Measurements from ENCODE around the gene ARPC5L.

Gene ARPC5L

DNA sequence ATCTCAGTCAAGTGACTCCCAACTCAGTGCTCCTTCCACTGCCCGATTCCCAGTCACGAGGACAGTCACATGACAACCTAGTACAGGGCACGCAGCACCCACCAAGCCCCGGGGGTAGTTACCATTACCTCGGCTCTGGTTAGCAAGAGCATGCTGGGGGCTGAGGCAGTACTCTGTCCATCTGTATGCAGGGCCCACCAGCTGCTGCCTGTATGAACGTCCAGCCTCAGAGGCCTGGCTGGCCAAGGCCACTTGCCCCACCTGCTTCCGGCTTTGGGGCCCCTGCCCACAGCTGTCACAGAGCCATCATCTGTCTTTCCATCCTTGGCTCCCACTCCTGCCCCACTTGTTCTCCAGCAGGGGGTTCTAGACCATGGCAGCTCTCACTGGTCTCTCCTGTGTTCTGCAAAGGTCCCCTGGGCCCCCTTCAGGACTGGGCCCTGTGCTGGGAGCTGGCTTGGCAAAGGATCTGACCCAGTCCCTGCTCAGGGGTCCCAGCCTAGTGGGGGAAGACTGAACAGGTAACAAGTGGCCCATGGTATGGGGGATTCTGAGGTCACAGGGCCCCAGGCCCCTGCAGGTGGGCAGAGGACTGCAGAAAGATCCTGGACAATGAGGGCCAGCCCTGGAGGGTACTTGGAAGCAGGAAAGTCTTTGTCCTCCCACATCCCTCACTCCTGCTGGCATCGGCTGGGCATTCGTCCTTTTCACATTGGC, 3.4 kb upstream of the ARPC5L start:
- H3K4me3 ChIP-seq (ENCODE audit: low read length) = no peak overlapping the region
- TF ChIP-seq, protein P1, sequence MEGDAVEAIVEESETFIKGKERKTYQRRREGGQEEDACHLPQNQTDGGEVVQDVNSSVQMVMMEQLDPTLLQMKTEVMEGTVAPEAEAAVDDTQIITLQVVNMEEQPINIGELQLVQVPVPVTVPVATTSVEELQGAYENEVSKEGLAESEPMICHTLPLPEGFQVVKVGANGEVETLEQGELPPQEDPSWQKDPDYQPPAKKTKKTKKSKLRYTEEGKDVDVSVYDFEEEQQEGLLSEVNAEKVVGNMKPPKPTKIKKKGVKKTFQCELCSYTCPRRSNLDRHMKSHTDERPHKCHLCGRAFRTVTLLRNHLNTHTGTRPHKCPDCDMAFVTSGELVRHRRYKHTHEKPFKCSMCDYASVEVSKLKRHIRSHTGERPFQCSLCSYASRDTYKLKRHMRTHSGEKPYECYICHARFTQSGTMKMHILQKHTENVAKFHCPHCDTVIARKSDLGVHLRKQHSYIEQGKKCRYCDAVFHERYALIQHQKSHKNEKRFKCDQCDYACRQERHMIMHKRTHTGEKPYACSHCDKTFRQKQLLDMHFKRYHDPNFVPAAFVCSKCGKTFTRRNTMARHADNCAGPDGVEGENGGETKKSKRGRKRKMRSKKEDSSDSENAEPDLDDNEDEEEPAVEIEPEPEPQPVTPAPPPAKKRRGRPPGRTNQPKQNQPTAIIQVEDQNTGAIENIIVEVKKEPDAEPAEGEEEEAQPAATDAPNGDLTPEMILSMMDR (conservative IDR thresholded peaks at IDR 0.05; ENCODE audit: low read length) = peak; percentile 8; the same call in 1 of the 2 replicates
- no peak for DNase-seq (ENCODE audit: low read depth)

GRCh38 chr9:124859803-124860581, 1.9 kb upstream of the ARPC5L start:
- peak overlapping the region; percentile 89 for H3K4me3 ChIP-seq (ENCODE audit: low read length)
- no peak for DNase-seq (ENCODE audit: low read depth)
- TF ChIP-seq, protein P1 (conservative IDR thresholded peaks at IDR 0.05; ENCODE audit: low read length) = no peak

- DNase-seq (ENCODE audit: low read depth) = no peak
- TF ChIP-seq, protein P1 (conservative IDR thresholded peaks at IDR 0.05; ENCODE audit: low read length) = no peak
- H3K4me3 ChIP-seq (ENCODE audit: low read length) = peak overlapping the region; percentile 89
Measured at GRCh38 chr9:124860582-124861341, 1.2 kb upstream of the ARPC5L start.

- TF ChIP-seq, protein P1 (conservative IDR thresholded peaks at IDR 0.05; ENCODE audit: low read length) = no peak
- no peak overlapping the region for H3K4me3 ChIP-seq (ENCODE audit: low read length)
- no peak for DNase-seq (ENCODE audit: low read depth)
Measured at GRCh38 chr9:124863371-124863871, 1.5 kb downstream of the ARPC5L start.

- TF ChIP-seq, protein P1 (conservative IDR thresholded peaks at IDR 0.05; ENCODE audit: low read length) = peak; percentile 27; the same call in 1 of the 2 replicates
- DNase-seq (ENCODE audit: low read depth) = peak; percentile 78
Measured at GRCh38 chr9:124868511-124869465, 6.9 kb downstream of the ARPC5L start.

DNA sequence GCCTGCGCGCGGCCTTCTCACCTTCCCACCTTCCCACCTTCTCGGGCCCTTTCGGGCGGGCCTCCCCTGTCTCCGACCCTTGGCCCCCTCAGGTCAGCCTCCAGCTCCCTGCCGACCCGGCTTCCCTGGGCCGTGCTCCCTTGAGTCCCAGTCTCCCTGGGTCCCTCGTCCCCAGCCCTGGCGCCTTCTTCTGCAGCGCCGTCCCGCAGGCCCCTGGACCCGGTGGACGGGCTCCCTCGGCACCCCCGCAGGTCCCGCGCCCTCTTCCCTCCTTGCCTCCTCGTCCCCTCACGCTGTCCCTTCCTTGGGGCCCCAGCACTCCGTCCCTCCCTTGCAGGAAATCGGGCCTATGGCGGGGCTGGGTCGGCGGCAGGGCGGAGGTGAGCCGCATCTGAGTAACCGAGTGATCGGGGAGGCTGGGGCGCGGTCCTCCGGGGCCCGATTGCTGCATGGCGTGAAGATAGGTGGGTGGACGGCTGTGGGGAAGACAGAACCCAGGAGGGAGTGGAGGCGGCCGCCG, 7.6 kb downstream of the ARPC5L start:
- TF ChIP-seq, protein P1 (conservative IDR thresholded peaks at IDR 0.05; ENCODE audit: low read length) = no peak
- peak overlapping the region; percentile 87 for H3K4me3 ChIP-seq (ENCODE audit: low read length)
- no peak for DNase-seq (ENCODE audit: low read depth)

More at GRCh38 chr9:124868511-124869465, 6.9 kb downstream of the ARPC5L start:
- peak overlapping the region; percentile 90 for H3K4me3 ChIP-seq (ENCODE audit: low read length)
